ENCODE data around the gene DUSP3.
"Not testable (repeated sequence)": the region's sequence is repeated elsewhere in the genome, so short reads cannot be mapped to it uniquely, and the experiment has no call there.

DUSP3 gene

DNA sequence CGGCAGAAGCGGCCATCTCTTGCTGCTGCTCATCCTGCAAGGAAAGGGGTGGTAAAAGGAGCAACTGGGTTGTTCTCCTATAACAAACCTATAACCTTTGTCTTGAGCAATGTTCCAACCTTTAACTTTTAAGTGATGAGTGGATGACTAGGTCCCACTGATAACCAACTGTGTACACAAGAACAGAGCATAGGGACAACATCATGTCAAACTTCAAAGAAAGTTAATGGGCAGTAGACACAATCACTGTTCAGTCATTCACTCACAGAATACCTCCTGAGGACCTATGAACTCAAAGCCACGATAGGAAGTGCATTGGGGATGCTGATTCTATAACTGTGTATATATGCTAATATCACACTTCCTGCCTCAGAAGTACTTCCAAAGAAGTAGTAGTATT, 23.1 kb upstream of the DUSP3 start:
- DNase-seq (ENCODE audit: low read depth in 2 of 2) = no peak

DNA sequence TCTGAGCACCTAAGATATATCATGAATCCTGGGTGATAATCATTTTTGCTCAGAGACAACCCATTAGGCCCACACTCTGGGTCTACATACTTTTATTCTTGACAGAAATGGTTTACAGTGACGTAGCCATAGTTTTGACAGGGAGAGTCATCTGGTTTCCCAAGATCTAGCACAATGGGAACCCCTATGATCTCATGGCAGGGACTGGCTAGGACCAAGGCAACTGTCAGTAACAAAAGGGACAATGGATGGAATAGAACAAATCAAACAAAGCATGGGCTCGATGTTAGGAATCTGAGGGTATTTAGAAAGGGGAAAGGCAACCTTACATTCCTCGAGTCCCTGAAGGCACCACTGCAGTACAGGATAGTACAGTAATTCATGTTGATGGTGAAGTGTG, 22.0 kb upstream of the DUSP3 start:
- no peak for DNase-seq (ENCODE audit: low read depth in 2 of 2)

DNA sequence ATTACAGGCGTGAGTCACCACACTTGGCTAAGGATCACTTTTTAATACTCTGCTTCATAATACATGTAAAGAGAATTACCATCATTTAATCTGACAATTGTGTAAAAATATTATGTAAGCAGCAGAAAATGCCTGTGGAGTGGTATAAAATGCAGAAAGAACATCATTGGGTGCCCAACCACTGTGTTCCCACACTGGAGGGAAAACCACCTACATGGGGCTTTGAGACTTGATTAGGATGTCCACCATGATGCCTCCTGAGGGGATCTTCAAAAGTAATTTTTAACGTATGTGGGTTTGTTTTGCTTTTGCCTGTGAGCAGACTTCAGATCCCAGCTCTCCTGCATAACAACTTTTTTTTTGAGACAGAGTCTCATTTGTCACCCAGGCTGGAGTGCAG, 20.3 kb upstream of the DUSP3 start:
- no peak for DNase-seq (ENCODE audit: low read depth in 2 of 2)

DNA sequence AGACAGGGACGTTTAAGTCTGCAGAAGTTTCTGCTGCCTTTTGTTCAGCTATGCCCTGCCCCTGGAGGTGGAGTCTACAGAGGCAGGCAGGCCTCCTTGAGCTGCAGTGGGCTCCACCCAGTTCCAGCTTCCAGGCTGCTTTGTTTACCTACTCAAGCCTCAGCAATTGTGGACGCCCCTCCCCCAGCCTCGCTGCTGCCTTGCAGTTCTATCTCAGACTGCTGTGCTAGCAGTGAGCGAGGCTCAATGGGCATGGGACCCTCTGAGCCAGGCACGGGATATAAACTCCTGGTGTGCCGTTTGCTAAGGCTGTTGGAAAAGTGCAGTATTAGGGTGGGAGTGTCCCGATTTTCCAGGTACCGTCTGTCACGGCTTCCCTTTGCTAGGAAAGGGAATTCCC, 19.2 kb upstream of the DUSP3 start:
- DNase-seq (ENCODE audit: low read depth in 2 of 2) = not testable (repeated sequence)

DNA sequence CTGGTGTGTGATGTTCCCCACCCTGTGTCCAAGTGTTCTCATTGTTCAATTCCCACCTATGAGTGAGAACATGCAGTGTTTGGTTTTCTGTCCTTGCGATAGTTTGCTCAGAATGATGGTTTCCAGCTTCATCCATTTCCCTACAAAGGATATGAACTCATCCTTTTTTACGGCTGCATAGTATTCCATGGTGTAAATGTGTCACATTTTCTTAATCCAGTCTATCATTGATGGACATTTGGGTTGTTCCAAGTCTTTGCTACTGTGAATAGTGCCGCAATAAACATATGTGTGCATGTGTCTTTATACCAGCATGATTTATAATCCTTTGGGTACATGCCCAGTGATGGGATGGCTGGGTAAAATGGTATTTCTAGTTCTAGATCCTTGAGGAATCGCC, 13.9 kb upstream of the DUSP3 start:
- not testable (repeated sequence) for DNase-seq (ENCODE audit: low read depth in 2 of 2)

DNA sequence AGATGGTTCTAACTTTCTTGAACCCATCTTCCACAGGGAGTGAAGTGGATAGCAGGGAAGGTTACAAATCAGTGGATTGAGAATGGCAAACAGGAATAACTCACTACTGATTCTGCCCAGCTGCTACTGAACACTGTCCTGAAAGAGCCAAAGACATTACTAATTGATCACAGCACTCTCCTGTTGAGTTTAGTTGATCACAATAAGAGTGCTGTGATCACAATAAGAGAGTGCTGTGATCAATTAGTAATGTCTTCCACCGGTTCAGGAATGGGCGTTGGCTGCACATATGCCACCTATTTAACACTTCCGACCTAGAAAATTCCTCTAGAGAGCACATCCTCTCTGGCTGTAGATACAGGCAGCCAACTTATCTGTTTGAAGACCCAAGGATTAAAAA, 12.8 kb upstream of the DUSP3 start:
- DNase-seq (ENCODE audit: low read depth in 2 of 2) = no peak

DNA sequence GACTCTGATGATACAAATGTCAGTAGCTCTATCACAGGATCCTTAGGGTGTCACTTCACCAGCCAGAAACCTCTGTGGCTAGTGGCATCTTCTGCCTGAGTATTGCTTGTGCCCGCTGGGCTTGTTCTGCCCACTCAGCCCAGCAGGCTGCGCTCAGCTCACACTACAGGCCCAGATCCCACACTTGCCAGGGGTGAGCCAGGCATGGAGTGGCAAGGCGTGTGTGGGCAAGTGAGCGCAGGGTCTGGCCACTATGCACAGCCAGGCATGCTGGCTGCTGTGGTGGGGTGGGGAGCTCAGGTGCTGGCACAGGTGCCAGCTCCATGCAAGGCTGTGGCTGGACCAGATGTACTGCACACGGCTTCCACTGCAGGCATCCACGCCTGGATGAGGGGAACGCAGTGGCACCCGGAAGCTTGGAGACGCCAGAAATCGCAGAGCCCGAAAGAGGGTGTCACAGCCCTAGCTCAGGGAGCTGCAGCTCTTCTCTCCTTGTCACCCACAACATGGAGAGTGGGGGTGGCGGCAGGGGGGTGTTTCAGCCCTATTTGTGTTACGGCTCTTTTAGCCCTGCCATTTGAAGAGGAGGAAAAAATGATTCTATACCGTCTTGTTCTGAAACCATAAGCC, 11.6 kb upstream of the DUSP3 start:
- DNase-seq (ENCODE audit: low read depth in 2 of 2) = no peak

DNA sequence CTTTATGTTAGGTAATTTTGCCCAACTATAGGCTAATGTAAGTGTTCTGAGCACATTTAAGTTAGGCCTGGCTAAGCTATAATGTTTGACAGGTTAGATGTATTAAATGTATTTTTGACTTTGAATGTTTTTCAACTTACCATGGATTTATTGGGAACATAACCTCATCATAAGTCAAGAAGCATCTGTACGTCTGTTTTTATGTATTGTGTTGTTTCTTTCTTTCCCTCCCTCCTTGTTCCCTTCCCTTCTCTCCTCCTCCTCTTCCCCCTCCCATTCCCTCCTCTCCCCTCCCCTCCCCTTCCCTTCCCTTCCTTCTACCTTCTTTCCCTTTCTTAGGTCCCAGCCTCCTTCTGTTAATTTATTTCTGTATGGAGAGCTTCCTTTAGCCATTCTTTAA, 10.7 kb upstream of the DUSP3 start:
- no peak for DNase-seq (ENCODE audit: low read depth in 2 of 2)

DNA sequence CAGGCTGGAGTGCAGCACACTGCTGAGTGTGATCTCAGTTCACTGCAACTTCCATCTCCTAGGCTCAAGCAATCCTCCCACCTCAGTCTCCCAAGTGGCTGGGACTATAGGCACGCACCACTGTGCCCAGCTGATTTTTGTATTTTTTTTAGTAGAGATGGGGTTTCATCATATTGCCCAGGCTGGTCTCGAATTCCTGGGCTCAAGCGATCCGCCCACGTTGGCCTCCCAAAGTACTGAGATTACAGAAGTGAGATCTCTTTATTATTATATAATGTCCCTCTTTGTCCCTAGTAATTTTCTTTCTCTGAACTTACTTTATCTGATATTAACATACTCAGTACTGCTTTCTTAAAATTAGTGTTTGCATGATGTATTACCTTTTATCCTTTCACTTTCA, 9.8 kb upstream of the DUSP3 start:
- DNase-seq (ENCODE audit: low read depth in 2 of 2) = no peak

DNA sequence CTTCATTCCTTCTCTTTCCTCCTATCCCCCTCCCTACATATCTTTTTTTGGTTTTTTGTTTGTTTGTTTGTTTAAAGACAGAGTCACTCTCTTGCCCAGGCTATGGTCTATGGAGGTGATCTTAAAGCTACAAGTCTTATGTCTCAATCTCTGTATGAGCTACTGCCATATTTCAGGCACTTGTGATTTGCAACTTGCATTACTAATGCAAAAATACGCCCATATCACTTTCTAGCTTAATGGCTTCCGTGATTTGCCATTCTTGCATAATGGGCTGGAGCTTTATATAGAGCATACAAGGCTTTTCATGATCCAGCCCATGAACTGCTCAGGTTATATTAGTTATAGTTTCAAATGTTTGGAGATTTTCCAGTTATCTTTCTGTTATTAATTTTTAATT, 9.0 kb upstream of the DUSP3 start:
- DNase-seq (ENCODE audit: low read depth in 2 of 2) = no peak

DNA sequence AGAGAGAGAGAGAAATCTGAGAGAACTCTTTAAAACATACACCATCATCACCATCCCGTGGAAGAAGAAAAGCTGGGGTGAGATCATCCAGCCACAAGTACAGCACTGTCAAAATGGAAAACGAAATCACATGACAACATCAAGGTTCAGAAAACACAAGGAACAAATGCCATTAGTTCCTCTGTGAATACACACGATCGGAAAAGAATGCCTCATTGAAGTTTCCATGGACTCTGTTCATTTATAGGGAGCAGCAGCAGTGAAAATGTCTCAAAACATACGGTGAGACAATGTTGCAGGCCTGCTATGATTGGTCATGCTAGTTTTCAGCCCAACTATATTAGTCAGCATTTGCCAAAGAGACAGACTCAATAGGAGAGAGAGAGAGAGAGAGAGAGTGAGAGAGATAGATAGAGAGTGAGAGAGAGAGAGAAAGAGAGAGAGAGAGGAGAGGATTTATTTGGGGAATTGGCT, 5.9 kb upstream of the DUSP3 start:
- DNase-seq (ENCODE audit: low read depth in 2 of 2) = peak; percentile 33 to 40

DNA sequence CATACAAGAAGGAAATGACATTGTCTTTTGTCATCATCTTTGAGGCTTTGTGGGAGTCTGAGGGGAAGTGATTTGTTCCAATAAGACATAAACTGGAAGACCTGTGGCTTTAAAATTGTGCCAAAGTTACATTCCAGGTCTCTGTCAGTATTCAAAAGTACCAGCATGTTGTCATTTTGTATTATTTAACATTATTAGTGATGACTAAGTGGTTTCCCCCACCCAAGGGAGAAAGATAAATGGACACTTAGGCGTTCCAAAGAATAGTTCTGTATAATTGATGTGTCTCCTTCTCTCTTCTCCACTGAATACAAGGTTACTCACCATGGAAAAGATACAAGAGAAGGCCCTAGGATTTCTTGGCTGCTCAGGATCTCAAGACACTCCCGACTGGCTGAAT, 5.3 kb upstream of the DUSP3 start:
- DNase-seq (ENCODE audit: low read depth in 2 of 2) = peak; percentile 30 to 50

DNA sequence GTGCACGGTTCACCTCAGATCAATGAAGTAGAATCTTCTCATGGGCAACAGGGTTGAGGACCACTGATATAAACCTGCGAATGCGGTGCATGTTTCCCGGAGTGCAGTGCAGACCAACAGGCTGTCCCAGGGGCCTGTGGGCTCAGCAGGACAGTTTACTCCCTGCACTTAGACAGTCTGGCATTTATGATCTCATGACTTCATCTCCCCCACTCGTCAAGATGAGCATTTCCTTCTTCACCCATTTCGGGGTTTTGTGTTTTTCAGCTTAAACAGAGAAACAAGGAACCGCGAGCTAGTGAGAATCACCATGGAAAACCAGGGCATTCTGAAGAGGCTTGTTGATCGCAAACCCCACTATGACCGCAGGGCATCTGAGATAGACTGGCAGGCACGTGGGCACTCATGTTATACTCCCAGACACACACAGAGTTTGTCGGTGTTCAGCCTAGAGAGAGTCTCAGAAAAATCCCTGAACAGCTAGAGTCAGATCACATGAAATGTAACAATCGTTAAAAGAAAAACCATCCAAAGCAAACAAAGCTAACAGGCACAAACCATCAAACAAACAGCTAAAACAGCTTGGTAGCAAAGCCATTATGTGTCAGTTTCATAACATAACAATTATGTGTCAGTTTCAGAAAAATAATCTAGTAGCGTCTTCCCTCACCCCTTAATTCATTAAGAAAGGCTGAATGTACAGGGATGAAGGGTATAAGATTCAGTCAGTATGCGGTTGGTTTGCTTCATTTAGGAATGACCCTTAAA, 4.3 kb upstream of the DUSP3 start:
- no peak for DNase-seq (ENCODE audit: low read depth in 2 of 2)

DNA sequence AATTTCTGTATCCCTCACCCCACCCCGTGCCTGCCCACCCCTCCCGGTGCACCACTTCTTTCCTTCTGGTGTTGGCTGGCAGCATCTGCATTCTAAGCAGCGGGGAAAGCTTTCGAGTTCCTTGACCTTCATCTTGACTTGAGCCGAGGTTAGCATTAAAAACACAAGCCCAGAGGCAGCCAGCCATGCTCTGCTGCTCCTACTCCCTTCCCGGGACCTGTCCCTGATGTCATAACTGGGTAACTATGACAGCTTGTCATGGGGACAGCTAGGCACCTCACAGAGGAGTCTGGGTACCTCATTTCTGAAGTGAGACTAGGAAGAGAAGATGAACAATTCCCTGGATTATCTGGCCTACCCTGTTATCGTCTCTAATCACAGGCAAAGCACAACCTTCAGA, 1.4 kb upstream of the DUSP3 start, which contains the start of gene CFAP97D1:
Gene CFAP97D1 (plus strand): TSS at position 301 of the 400 bp plus-strand sequence. CDS start 28 bp downstream, at position 329.
- DNase-seq (ENCODE audit: low read depth in 2 of 2) = no peak

DNA sequence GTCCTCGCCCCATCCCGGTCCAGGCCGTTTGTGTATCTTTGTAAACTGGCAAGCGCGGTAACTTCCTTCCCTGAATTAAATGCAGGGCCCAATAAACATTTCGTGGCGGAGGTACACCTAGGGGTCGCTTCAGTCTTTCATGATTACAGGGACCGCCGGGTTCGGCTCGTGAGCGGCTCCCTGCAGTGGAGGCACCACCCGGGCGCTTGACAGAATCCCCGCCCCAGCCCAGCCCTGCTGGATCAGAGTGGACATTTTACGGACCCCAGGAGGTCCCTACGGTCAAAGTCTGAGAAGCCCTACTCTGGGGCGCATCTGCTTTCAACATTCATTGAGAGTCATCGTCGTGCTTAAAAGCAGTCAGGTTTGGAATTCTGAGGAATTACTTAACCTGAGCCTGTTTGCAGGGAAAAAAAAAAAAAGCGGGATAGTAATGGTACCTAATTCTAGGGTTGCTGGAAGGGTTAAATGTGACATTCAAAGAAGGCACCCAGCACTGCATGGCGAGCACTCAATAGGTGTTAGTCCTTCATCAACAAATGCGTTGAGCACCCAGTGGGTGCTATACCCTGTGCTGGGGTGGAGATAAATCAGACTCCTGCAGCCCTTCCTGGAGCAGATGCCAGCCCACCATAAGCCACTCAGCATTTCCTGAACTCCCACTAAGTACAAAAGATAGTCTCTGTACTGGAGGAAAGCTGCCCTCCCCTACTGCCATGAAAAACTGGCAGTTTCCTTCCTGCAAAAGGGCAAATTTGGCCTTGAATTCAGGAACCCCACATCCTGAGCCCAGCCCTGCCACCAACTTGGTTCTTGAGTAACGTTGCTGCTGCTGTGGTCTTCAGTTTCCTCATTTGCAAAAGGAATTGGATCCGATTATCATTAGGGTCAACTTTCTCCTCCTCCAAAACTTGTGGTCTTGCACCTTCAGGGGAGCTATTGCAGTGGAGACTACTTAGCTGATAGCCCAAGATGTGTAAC, 658 bp upstream of the DUSP3 start:
- no peak for DNase-seq (ENCODE audit: low read depth in 2 of 2)

DNA sequence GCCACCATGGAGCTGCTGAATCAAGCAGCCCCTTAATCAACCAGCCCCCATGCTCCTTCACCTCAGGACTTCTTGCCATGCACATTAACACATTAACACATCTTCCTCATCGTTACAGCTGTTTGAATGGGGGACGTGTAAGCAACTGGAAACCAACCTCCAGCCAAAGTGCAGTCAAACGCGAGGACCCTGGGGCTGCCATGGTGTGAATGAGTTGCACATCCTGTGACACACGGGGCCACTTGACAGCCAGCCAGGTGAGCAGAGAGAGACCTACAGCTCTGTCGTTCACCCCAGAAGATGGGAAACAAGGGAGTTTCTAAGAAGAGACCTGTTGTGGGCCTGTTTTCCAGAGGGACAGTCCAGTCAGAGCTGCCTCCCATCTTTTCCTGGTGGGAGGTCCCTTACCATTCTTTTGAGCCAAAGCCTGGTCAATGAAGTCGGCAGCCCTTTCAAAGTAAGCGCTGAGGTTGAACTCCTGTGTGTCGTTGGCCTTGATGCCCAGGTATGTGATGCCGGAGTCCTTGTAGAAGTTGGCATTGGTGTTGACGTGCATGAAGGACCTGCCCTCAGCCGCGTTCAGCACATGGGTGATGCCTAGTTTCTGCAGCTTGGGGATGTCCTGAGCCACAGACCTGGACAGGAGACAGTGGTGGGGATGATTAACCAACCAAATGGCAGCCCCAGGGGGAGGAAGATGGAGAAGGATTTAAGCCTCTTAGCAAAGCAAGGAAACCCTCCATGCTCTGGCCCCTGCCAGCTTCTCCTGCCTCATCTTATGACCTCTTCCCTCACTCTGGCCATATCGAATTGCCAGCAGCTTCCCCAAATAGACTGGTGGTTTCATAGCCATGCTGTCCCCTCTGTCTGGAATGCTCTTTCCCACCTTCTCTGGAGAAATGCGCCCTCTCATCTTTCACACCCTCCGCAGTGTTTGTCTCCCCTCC, 4.2 kb downstream of the DUSP3 start:
- no peak for DNase-seq (ENCODE audit: low read depth in 2 of 2)

DNA sequence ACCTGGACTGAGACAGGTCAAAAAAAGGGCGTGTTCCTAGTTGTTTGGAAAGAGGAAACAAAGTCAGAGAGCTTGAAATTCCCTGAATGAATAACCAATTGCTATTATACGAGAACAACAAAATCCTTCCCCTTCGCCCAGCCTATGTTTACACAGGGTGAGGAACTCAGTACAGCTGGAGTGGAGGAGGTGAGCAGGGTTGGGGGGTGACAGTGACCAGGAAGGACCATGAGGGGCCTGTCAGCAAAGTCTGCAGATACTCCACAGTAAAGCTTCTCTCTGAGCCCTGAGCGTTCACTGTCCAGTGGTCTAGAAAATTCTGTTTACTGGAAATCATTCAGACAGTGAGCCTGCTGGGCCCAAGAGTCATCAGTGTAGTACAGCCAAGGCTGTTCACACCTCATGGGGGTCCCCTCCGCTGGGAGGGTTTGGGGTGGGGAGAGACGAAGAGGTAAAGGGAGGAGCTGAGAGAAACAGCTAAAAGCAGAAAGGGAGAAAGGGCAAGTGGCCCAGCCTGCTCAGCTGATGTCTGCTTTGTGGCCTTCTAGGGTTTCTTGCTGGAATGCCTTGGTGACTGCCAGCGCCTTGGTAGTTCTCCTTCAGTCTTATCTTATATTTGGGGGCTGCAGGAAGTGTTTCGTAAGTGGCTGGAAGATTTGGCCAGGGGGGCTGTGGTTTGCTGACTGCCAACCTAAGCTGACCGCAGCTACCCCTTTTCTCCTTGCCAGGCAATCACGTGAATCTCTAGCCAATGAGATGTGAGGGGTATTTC, 5.7 kb downstream of the DUSP3 start:
- no peak for DNase-seq (ENCODE audit: low read depth in 2 of 2)

DNA sequence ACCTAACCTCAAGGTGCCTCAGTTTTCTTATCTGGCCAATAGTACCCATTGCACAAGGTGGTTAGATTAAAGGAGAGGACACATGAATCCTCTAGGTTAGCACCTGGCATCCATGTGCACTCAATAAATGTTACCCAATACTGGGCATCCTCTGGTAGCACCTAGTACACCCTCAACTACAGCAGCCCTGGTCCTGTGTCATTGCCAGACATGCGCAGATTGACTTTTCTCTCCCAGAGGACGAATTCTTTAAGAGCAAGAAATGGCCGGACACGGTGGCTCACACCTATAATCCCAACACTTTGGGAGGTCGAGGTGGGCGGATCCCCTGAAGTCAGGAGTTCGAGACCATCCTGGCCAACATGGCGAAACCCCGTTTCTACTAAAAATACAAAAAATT, 7.3 kb downstream of the DUSP3 start:
- no peak for DNase-seq (ENCODE audit: low read depth in 2 of 2)

DNA sequence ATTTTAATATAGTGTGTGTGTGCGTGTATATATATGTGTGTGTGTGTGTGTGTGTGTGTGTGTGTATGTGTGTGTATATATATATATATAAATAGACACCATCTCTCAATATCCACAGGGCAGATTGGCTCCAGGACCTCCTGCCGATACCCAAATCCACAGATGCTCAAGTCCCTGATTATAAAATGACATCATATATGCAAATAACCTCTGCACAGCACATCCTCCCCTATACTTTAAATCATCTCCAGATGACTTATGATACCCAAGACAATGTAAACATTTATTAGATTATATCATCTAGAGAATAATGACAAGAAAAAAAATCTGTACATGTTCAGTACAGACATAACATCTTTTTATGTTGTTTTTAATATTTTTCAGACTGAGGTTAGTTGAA, 7.8 kb downstream of the DUSP3 start:
- DNase-seq (ENCODE audit: low read depth in 2 of 2) = no peak

DNA sequence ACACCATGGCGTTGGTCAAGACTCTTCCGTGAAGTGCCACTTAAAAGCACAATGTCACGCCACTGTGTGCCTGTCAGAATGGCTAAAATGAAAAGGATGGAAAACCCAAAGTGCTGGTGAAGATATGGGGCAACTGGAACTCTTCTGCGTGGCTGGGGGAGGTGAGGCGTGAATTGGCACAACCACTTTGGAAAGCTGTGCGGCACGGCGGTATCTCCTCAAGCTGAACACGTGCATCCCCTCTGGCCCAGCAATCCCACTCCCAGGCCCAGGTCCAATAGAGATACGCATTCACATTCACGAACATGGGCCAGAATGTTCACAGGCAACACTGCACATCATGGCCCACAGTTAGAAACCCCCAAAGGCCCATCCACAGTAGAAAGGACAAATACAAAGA, 8.9 kb downstream of the DUSP3 start:
- no peak for DNase-seq (ENCODE audit: low read depth in 2 of 2)
